ENCODE measurements around the gene PLCD1.
"Not testable (repeated sequence)": the region's sequence is repeated elsewhere in the genome, so short reads cannot be mapped to it uniquely, and the experiment has no call there.

The PLCD1 gene

DNA sequence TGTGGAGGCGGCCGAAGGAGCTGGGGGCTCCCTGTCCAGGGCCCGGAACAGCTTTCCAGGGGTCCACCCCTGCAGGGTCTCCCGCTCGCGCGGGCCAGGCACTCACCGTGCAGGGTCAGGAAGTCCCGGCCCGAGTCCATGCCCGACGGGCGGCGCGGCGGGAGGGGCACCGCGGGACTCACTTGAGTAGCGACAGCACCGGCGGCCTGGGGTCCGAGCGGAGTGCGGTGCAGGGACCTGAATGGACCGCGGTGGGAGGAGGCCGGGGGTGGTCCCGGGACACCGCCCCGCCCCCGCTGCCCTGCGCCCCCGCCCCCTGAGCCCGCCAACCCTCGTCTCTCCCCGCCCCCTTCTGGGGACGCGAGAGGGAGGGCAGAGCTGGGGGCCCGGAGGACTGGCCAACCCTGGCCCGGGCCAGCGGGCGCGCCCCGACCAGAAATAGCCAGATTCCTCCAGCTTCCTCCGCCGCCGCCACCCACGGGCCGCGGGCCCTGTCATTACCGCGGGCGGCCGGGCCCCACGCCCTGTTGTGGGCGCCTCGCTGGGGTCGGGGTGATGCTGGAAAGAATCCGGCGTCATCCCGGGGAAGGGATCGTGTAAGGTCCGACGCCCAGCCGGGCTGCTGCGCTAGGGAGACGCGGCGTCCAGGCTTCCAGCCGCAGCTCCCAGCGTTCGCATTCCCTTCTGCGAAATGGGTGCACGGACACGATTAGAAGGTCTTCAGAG is at the start of gene PLCD1:
TSS of gene PLCD1 (minus strand) at position 243 of the 726 bp plus-strand sequence. CDS start at position 140, 103 bp downstream.
- DNase-seq, result no peak

GRCh38 chr3:38077073-38077472 is 47.6 kb upstream of the PLCD1 start:
- DNase-seq, result not testable (repeated sequence)

- DNase-seq, result no peak
Observed at GRCh38 chr3:38070013-38070412, 40.6 kb upstream of the PLCD1 start.

DNA sequence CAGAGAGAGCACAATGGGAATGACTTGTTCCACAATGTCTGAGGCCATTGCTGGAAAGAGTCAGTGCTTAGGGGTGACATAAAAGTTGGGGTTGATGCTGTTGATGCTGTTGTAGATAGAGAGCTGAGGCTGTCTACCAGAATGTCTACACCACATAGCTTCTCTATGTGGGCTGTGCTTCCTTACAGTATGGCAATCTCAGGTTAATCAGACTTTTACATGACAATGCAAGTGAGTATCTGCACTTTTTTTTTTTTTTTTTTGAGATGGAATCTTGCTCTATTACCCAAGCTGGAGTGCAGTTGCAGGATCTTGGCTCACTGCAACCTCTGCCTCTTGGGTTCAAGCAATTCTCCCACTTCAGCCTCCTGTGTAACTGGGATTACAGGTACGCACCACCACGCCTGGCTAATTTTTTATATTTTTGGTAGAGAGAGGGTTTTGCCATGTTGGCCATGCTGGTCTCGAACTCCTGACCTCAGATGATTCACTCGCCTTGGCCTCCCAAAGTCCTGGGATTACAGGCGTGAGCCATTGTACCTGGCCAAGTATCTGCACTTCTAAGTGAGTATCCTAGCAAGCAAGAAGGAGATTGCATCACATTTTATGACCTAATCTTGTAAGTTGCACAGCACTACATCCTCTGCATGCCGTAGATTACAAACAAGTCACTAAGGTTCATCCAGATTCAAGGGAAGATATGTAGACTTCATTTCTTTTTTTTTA is 38.2 kb upstream of the PLCD1 start:
- DNase-seq, result no peak

DNA sequence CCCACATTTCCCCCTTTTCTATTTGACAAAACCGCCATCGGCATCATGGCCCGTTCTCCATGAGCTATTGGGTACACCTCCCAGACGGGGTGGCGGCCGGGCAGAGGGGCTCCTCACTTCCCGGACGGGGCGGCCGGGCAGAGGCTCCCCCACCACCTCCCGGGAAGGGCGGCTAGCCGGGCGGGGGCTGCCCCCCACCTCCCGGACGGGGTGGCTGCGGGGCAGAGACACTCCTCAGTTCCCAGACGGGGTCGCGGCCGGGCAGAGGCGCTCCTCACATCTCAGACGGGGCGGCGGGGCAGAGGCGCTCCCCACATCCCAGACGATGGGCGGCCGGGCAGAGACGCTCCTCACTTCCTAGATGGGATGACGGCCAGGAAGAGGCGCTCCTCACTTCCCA is 35.0 kb upstream of the PLCD1 start:
- not testable (repeated sequence) for DNase-seq

- DNase-seq, result no peak
Observed at GRCh38 chr3:38062809-38063208, 33.4 kb upstream of the PLCD1 start.

DNA sequence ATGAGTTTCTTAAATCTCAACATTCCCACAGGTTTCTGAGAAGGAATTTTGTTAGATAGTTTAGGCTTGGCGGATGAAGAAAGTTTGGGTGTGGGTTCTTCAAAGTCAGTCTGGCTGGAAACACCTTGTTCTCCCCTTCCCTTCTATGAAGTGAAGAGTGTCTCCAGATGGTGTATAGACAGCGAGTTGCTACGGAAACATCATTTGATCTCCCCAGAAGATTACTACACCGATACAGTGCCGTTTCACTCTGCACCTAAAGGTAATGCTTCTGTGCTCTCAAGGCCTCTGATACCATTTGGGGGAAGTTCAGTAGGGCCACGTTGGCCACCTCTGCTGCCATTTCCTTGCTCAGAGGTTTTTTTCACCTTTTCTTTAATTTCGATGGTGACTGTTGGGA is 30.1 kb upstream of the PLCD1 start:
- DNase-seq, result no peak

DNA sequence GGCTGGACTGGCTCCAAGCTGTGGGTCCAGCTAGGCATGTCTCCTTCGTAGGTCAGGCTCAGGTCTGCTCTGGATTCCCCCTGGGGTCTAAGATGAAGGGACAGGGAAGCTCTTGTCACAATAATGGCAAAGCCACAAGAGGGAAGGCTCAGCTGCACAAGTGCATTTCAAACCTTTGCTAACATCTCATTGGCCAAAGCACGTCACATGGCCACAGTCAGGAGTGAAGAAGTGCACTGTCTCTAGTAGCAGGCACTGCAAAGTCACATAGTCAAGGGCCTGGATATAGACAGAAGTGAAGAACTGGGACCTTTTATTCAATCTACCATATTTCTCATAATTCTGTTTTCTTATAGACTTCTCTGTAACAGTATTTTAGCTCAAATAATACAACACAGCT is 29.7 kb upstream of the PLCD1 start:
- no peak for DNase-seq

GRCh38 chr3:38054499-38055001 is 25.1 kb upstream of the PLCD1 start:
- no peak for DNase-seq

DNA sequence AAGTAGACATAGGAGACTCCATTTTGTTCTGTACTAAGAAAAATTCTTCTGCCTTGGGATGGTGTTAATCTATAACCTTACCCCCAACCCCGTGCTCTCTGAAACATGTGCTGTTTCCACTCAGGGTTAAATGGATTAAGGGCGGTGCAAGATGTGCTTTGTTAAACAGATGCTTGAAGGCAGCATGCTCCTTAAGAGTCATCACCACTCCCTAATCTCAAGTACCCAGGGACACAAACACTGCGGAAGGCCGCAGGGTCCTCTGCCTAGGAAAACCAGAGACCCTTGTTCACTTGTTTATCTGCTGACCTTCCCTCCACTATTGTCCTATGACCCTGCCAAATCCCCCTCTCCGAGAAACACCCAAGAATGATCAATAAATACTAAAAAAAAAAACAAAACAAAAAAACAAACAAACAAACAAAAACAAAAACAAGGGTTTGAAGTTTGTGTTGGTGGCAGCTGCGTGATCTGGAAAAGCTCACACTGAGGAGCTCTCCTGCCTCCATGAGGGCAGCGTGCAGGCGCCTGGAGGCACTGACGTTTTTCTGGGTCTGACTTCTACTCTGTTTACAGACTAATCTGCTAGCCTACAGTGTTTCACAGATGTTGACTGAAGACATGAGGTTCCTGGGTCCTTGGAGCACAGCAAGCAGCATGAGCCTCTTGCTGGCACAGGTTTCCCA is 24.5 kb upstream of the PLCD1 start:
- not testable (repeated sequence) for DNase-seq

DNA sequence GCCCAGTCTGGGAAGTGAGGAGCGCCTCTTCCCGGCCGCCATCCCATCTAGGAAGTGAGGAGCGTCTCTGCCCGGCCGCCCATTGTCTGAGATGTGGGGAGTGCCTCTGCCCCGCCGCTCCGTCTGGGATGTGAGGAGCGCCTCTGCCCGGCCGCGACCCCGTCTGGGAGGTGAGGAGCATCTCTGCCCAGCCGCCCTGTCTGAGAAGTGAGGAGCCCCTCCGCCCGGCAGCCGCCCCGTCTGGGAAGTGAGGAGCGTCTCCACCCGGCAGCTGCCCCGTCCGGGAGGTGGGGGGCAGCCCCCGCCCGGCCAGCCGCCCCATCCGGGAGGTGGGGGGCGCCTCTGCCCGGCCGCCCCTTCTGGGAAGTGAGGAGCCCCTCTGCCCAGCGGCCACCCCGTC is 23.8 kb upstream of the PLCD1 start:
- not testable (repeated sequence) for DNase-seq

- DNase-seq, result no peak
Observed at GRCh38 chr3:38051131-38051530, 21.7 kb upstream of the PLCD1 start.

GRCh38 chr3:38049358-38050126 is 20.1 kb upstream of the PLCD1 start:
- DNase-seq, result no peak

- DNase-seq, result no peak
Observed at GRCh38 chr3:38047896-38048295, 18.5 kb upstream of the PLCD1 start.

DNA sequence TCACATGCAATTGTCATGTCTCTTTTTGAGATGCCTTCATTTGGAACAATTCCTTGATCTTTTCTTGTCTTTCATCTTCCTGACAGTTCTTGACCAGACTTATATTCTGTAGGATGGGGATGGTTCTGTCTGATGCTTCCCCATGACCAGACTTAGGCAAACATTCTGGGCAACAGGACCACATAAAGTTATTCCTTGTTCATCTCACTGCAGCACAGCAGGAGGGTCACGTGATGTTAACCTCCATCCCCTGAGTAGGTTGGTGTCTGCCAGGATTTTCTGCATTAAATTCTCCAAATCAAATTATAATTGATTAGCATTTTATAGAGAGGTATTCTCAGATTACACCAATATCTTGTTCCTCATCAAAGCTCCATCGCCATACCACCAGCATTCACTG is 17.4 kb upstream of the PLCD1 start:
- no peak for DNase-seq

DNA sequence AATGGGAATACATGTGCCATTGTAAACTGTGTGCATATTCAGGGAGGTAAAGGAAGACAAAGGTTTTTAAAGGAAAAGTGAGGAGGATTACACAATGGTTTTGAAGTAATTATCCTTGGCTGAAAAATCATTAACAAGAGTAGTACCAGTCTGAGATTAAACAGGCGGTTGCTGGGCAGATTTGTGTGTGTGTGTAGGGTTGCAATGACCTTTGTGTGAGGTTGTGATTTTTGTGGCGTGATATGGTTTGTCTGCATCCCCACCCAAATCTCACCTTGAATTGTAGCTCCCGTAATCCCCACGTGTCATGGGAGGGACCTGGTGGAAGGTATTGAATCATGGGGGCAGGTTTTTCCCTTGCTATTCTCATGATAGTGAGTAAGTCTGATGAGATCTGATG is 16.6 kb upstream of the PLCD1 start:
- no peak for DNase-seq

- no peak for DNase-seq
Observed at GRCh38 chr3:38043486-38043885, 14.0 kb upstream of the PLCD1 start.

DNA sequence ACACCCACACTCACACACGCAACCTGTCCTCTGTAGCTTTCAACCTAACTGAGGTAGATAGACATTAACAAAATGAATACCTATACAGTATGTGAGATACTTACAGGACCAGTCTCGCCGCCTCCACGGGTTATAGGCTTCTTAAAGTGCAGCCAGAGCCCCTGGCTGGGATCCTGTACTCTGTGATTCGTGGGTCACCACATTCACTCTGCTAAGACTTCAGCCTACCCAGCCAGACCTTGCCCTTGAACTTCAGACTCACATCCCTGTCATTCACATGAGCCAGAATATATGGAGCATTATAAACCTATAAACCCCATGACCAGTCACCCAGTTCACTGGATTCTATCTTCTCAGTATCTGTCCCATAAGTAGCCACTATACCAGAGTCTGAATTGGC is 11.0 kb upstream of the PLCD1 start:
- no peak for DNase-seq

- DNase-seq, result no peak
Observed at GRCh38 chr3:38039899-38040261, 10.4 kb upstream of the PLCD1 start.

DNA sequence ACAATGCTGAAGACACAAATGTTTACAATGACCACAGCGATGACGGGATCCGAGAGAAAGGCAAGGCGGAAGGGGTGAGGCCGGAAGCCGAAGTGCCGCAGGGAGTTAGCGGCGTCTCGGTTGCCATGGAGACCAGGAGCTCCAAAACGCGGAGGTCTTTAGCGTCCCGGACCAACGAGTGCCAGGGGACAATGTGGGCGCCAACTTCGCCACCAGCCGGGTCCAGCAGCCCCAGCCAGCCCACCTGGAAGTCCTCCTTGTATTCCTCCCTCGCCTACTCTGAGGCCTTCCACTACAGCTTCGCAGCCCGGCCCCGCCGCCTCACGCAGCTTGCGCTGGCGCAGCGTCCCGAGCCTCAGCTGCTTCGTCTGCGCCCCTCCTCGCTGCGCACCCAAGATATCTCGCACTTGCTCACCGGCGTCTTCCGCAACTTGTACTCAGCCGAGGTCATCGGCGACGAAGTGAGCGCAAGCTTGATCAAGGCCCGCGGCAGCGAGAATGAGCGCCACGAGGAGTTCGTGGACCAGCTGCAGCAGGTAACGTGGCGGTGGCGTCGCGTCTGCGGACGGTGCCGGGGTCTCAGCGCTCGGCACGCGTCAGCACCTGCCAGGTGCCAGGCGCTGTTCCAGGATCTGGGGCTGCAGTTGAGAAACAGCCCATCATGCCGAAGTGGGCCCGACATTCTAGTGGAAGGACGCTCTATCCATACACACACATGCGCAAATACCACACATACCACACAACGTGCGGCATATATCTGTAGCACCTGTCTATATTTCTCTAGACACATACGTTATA is 9.9 kb upstream of the PLCD1 start, which contains the start of gene DLEC1:
TSS of gene DLEC1 (plus strand) at position 108 of the 798 bp plus-strand sequence. CDS start at position 126, 18 bp downstream.
- DNase-seq, result no peak

- no peak for DNase-seq
Observed at GRCh38 chr3:38038447-38038911, 9.0 kb upstream of the PLCD1 start.

DNA sequence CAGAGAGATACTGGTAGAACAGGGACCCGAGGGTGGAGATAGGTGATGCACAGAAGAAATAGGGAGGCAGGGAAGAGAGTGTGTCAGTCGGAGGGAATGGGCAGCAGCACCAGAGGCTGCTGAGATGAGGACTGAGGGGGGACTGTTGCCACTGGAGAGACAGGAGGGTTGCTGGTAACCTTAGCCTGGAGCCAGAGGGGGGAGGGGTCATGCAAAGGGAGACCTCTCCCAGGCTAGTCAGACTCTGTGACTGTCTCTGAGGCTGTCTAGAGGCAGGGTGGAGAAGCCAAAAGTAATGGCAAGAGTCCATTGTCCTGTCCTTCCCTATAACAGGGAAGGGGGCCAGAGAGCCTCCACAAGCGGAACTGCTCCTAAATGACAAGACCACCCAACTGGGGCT is 7.5 kb upstream of the PLCD1 start:
- DNase-seq, result no peak
